Transverse colon (tissue), 4 donors: Measurements from ENCODE around the gene PPARD. TPM values are rescaled to one million over a fixed set of nuclear protein-coding genes. Genes with fewer than 3 reads are reported as not detected.
A peak's percentile ranks its signal among the peaks of the same experiment; 100 is the strongest.

Experiments used
- DNase-seq: peaks from one replicate; pipeline ENCODE4 v3.0.0-alpha.2; 2019
- H3K27ac ChIP-seq, 4 donors: fragments of 200-600 bp; sonication (generic); 2 replicates each; pipeline ENCODE4 v1.5.1; 2016 to 2018; ENCODE audit warnings: inconsistent platforms in 4 of 4
- H3K27me3 ChIP-seq: fragments of 200-600 bp; sonication (generic); 2 replicates; pipeline ENCODE4 v1.5.1; 2017; ENCODE audit warnings: inconsistent platforms
- H3K36me3 ChIP-seq, 4 donors: fragments of 200-600 bp; sonication (generic); 2 replicates each; pipeline ENCODE4 v1.5.1; 2017 to 2019; ENCODE audit warnings: inconsistent platforms in 4 of 4
- H3K4me1 ChIP-seq, 4 donors: fragments of 200-600 bp; sonication (generic); 2 replicates each; pipeline ENCODE4 v1.5.1; 2017 to 2020; ENCODE audit warnings: inconsistent platforms in 4 of 4
- H3K4me3 ChIP-seq, 4 donors: fragments of 200-600 bp; sonication (generic); 1 replicate in 1 of 4; 2 replicates in 3 of 4; pipeline versions ENCODE4 v1.5.1 to v1.6.1; 2017 to 2019; ENCODE audit warnings: inconsistent platforms in 4 of 4
- H3K9me3 ChIP-seq, 2 donors: fragments of 200-600 bp; sonication (generic); 2 replicates each; pipeline ENCODE4 v1.5.1; 2017 to 2019; ENCODE audit warnings: inconsistent platforms in 2 of 2
- CTCF ChIP-seq, 5 experiments: fragments of 200-600 bp in 3 of 5; fragments of 450-650 bp in 2 of 5; sonication (generic) in 3 of 5; IDR thresholded peaks; 1 replicate in 2 of 5; 2 replicates in 3 of 5; pipeline ENCODE4 v1.5.1; 2016 to 2017; ENCODE audit warnings: antibody characterized with exemption in 5 of 5, inconsistent platforms in 3 of 5, mild to moderate bottlenecking in 2 of 5, moderate library complexity in 1 of 5
- EP300 ChIP-seq: sonication (generic); formaldehyde crosslinking; IDR thresholded peaks from one replicate; pipeline ENCODE4 v1.6.1; 2017; ENCODE audit warnings: antibody characterized with exemption, low read depth
- POLR2A ChIP-seq: fragments of 450-650 bp; IDR thresholded peaks from one replicate; pipeline ENCODE4 v1.6.1; 2016; ENCODE audit warnings: antibody characterized with exemption, mild to moderate bottlenecking, moderate library complexity
- POLR2AphosphoS5 ChIP-seq, 3 donors: sonication (generic); formaldehyde crosslinking; IDR thresholded peaks; one replicate each; pipeline ENCODE4 v1.6.1; 2016; ENCODE audit warnings: antibody characterized with exemption in 3 of 3
- WGBS, 2 donors: methylation state at CpG; one replicate each; pipeline ENCODE4 v1.1.5; 2018; ENCODE audit warnings: low coverage in 1 of 2; 5-methylcytosine and 5-hydroxymethylcytosine counted together
- in situ Hi-C, 4 donors: fragments of 200-750 bp; cut with MboI; loops; one replicate each; pipeline versions ENCODE4 v1.15.0 to v1.15.1; 2017; ENCODE audit warnings: low sequenced_read_pairs in 3 of 4, low pct_ligation_motif_present in 1 of 4, low pct_unique_long_range_greater_than_20kb in 1 of 4
- intact Hi-C: fragments of 100-400 bp; cut with DNase I; formaldehyde crosslinking; loops from one replicate; pipeline ENCODE4 v1.15.1; 2023; ENCODE audit warnings: low total_unique reads
- total RNA-seq, 4 donors: library from RNA; depleted of rRNA; stranded (reverse); fragments of >200 nt; gene quantifications; one replicate each; pipeline ENCODE4 v1.1.0, GENCODE V29; 2016

PPARD gene
- 100 to 1,000 TPM in 1 of 4 donors, 10 to 100 TPM in 3; 19.8 to 110 (median 29.3) TPM for total RNA-seq

- Histone ChIP-seq H3K27me3 (peaks cover 2% of the 10 kb centered on the region), H3K9me3 (no peaks in the 10 kb centered on the region), H3K27ac (peak within 1 kb of the TSS; percentile 88 to 96 (median 90)), H3K4me1 (peaks cover 4 to 30% (median 13%) of the 10 kb centered on the region in 4 donors), H3K4me3 (peak within 1 kb of the TSS; percentile 80 to 99 (median 94)), H3K36me3 (peaks cover 0 to 5% (median 0%) of the 10 kb centered on the region in 4 donors)
- 0 to 1% methylated on average over 2 to 77 of the region's 77 CpGs for WGBS, 2 donors
- in situ Hi-C loops (loop anchor here in 3 of 4 donors (5.0 to 25.0 kb wide), 3 partner anchors 102 to 395 kb away; partner anchors contain the start of genes ARMC12 (in 1 of the 3) and FANCE (in 1 of the 3)), intact Hi-C loops (loop anchor here (1.0 to 5.0 kb wide), 2 partner anchors 110 to 155 kb away; partner anchors contain the start of genes FANCE and TEAD3)
- peak; percentile 99 for DNase-seq
- TF ChIP-seq CTCF (IDR thresholded peaks at IDR 0.05) (peak; percentile 95 to 99 (median 97)), POLR2A (peak; percentile 81), EP300 (no peak), POLR2AphosphoS5 (IDR thresholded peaks at IDR 0.05) (peak; percentile 80 to 90 (median 87))
These were observed at the start of gene PPARD for GRCh38 chr6:35342258-35343091. Gene PPARD, plus strand, starts transcription at chr6:35342558. Its CDS starts 68,530 bp downstream, at chr6:35411088.

- WGBS, 2 donors = 94% methylated on average over 9 of the region's 9 CpGs; no CpG with 5 or more reads in 1 of the 2 donors
- in situ Hi-C loops (no loop called here), intact Hi-C loops (no loop called here)
- no peak overlapping the region for H3K27ac ChIP-seq
- H3K4me1 ChIP-seq = peaks cover 7 to 16% (median 10%) of the 10 kb centered on the region in 4 donors
- no peaks in the 10 kb centered on the region for H3K27me3 ChIP-seq
- DNase-seq = no peak
- TF ChIP-seq POLR2AphosphoS5 (IDR thresholded peaks at IDR 0.05) (no peak), POLR2A (no peak), EP300 (no peak), CTCF (IDR thresholded peaks at IDR 0.05) (no peak)
- H3K9me3 ChIP-seq = no peaks in the 10 kb centered on the region
- H3K4me3 ChIP-seq = no peak overlapping the region
- peaks cover 0 to 18% (median 3%) of the 10 kb centered on the region in 4 donors for H3K36me3 ChIP-seq
These were observed 48.7 kb upstream of the PPARD start for GRCh38 chr6:35293681-35294080.

GRCh38 chr6:35294308-35294945, 47.9 kb upstream of the PPARD start:
- no peaks in the 10 kb centered on the region for H3K9me3 ChIP-seq
- peak; percentile 45 for DNase-seq
- WGBS, 2 donors = 50 to 53% methylated on average over 4 to 10 of the region's 10 CpGs
- H3K27me3 ChIP-seq = no peaks in the 10 kb centered on the region
- intact Hi-C loops = no loop called here
- peaks cover 7 to 20% (median 10%) of the 10 kb centered on the region in 4 donors for H3K4me1 ChIP-seq
- peaks cover 0 to 18% (median 3%) of the 10 kb centered on the region in 4 donors for H3K36me3 ChIP-seq
- no peak overlapping the region for H3K4me3 ChIP-seq
- TF ChIP-seq CTCF (IDR thresholded peaks at IDR 0.05) (peak; percentile 60 to 81 (median 70)), POLR2AphosphoS5 (IDR thresholded peaks at IDR 0.05) (no peak)
- H3K27ac ChIP-seq = no peak overlapping the region
- in situ Hi-C loops = no loop called here

GRCh38 chr6:35295036-35295435, 47.3 kb upstream of the PPARD start:
- no peak overlapping the region for H3K27ac ChIP-seq
- in situ Hi-C loops = no loop called here
- DNase-seq = no peak
- no peak overlapping the region for H3K4me3 ChIP-seq
- H3K9me3 ChIP-seq = no peaks in the 10 kb centered on the region
- H3K27me3 ChIP-seq = no peaks in the 10 kb centered on the region
- H3K4me1 ChIP-seq = peaks cover 7 to 20% (median 10%) of the 10 kb centered on the region in 4 donors
- WGBS, 2 donors = 92% methylated on average over 2 of the region's 2 CpGs; no CpG with 5 or more reads in 1 of the 2 donors
- no peak for TF ChIP-seq CTCF (IDR thresholded peaks at IDR 0.05)
- TF ChIP-seq EP300 = no peak
- no peak for TF ChIP-seq POLR2A
- TF ChIP-seq POLR2AphosphoS5 (IDR thresholded peaks at IDR 0.05) = no peak
- intact Hi-C loops = no loop called here
- H3K36me3 ChIP-seq = peaks cover 0 to 14% (median 3%) of the 10 kb centered on the region in 4 donors
